HG03354 (cell line): ENCODE data around the gene ITPA.
"Not testable (repeated sequence)": the region's sequence is repeated elsewhere in the genome, so short reads cannot be mapped to it uniquely, and the experiment has no call there.

Experiments
- ATAC-seq: cut with Tn5 transposase; IDR thresholded peaks from one replicate; pipeline ENCODE4 v1.9.1; 2021; ENCODE audit warnings: mild to moderate bottlenecking; ENCODE audit not compliant: unreplicated experiment, poor library complexity, severe bottlenecking

ITPA gene

GRCh38 chr20:3195590-3196237 is 13.6 kb upstream of the ITPA start:
- ATAC-seq = no peak

- ATAC-seq = no peak
These were observed 10.1 kb upstream of the ITPA start for GRCh38 chr20:3199206-3199605.

DNA sequence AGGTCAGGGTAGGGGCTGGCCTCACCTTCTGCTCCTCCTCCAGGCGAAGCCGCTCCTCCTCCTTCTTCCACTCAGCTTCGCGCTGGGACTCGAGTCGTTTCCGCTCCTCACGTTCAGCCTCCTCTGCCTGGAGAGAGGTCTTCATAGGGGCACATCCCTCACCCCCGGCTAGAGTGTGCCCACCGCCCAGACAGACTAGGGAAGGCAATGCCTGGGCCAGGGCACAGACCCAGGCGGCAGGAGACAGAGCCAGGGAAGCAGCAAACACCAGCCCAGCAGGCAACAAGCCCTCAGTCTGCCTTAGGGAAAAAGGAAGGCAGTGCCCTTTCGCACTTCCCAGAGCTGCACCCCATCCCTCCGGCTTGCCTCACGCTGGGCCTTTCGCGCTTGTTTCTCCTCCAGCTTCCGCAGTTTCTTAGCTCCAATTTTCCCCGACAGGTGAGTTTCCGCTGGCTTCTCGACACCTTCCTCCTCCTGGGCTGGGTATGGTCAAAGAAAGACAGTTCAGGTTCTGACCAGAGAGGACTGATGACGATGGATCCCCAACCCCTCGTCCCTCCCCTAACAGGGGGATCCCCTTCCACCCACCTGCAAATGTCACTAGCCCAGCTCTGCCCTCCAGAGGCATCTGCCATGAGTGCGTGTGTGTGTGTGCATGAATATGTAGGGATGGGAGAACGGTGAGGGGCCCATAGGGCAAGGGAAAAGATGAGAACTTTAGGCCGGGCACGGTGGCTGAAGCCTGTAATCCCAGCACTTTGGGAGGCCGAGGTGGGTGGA is 9.1 kb upstream of the ITPA start:
- no peak for ATAC-seq

DNA sequence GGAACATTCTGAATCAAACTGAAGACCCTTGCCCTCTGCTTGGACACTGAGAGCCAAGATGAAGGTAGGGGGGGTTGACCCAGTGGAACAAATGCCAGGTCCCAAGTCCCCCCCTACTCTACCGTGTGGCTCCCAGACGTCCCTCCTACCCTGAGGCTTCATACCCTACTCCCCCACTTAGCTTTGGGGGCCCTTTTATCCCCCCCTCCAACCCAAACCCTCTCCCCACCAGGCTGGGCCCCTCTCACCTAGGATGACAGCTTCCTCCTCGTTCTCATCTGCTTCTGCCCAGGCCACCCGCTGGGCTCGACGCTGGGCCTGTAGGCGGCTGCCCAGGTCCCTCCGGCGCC is 6.4 kb upstream of the ITPA start:
- no peak for ATAC-seq

DNA sequence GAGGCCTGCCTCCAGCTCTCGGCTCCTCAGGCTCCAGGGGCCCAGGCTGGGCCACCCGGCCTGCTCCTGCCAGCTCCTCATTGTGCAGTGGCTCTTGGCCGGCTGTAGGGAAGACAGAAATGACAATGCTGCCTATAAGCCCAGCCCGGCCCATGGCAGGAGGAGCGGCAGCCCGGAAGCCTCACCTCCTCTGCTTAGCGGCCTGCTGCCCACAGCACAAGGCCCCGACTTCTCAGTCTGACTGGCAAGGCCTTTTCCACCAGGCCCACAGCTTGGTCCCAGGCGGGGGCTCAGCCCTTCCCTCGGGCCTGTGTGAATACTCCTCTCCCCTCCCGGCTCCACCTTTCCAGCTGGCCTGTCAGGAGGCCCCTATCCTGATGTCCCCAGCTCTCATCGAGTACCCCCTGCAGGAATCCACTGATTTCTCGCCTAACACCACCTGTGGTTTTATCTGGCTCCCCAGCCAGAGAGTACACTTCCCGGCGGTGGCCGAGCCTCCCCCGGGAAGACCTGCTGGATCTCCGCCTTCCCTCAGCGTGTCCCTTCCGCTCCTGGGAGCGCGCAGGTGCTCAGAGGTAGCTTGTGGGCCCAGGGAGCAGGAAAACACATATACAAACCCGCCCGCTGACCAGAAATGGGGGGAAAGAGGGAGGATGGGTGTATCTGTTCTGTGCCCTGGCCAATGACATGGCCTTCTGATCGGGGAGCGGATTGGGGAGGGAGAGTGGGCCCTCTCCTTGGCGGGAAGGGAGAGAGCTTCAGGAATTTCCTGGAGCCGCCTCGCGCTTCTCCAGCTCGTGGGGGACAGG is 5.8 kb upstream of the ITPA start:
- ATAC-seq = peak; percentile 21

DNA sequence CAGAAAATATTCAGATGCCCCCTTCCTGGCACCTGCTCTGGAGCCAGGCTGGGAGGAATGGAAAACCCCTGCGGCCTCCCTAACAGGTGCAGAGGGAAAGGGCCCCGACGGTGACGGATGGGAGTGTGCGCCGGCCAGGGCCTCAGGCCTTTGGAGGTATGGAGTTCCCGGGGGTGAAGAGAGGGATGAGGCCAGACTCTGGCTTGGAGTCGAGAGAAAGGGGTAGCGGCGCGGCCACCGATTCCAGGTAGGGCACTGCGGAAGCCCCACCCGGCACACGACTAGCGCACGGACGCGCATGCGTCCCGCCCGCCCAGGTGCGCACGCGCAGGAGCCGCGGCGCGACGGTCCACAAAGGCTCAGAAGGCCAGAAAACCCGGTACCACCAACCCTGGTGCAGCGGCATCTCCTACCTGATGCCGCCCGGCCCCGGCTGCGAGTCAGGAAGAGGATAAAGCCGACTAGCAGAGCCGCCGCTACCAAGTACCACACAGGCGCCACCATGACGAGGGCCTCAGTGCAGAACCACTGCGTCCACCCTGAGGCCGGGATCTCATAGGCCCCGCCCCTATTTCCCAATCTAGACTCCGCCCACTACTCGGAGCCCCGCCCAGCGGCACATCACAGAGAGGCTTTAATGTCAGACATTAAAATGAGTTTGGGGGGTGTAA is 5.0 kb upstream of the ITPA start, which contains the start of gene DDRGK1:
TSS of gene DDRGK1 (minus strand) at position 559 of the 671 bp plus-strand sequence. CDS start at position 504, 55 bp downstream.
- peak; percentile 83 for ATAC-seq

DNA sequence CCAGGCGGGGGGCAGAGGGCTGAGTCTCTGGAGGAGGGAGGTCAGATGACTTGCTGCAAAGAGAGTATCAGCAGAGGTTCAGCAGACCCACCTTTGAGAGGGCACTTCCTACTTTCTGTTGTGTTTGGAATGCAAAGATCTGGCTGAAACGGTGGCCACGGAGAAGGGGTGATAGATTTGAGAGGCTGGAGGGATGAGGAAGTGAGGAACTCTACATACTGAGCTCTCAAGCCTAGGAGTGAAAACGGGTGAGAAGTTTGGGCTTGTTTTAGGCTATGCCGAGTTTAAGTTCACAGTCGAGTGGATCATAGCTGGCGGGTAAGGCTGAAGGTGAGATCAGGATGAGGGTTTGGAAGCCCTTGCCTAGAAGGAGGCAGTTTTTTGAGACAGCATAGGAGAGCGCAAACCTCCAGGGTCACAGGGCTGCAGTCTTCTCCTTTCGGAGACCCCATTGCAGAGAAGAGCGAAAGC is 477 bp upstream of the ITPA start:
- no peak for ATAC-seq

- peak; percentile 24 for ATAC-seq
These were observed 634 bp downstream of the ITPA start for GRCh38 chr20:3209946-3210317.

- ATAC-seq = no peak
These were observed 1.0 kb downstream of the ITPA start for GRCh38 chr20:3210346-3210745.

GRCh38 chr20:3213226-3213625 is 3.9 kb downstream of the ITPA start:
- ATAC-seq = no peak

GRCh38 chr20:3215359-3215917 is 6.1 kb downstream of the ITPA start:
- not testable (repeated sequence) for ATAC-seq

DNA sequence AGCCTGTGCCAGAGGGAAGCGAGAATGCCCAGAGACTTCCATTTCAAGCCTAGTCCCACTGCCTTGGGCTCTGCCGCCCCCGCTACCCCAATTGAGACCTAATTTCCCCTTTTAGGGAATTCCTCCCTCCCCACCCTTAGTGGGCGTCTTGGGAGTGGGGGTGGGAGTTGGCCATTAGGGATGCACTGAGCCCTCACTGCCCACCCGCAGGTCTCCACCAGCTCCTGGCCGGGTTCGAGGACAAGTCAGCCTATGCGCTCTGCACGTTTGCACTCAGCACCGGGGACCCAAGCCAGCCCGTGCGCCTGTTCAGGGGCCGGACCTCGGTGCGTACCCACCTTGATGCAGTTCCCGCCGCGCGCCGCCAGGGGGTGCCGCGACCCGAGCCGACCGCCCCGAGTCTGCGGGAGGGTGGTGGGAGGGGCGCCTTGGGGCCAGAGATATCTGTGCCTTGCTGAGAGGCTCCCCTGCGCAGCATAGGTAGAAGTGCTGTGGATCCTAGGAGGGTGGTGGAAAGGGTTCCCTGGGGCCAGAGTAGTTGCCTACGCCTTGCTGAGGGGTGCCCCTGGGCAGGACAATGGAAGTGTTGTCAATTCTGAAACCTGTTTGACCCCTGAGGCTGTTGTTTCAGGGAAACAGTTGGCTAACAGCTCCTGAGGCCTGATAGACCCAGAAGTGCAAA is 9.2 kb downstream of the ITPA start:
- ATAC-seq = peak; percentile 66

DNA sequence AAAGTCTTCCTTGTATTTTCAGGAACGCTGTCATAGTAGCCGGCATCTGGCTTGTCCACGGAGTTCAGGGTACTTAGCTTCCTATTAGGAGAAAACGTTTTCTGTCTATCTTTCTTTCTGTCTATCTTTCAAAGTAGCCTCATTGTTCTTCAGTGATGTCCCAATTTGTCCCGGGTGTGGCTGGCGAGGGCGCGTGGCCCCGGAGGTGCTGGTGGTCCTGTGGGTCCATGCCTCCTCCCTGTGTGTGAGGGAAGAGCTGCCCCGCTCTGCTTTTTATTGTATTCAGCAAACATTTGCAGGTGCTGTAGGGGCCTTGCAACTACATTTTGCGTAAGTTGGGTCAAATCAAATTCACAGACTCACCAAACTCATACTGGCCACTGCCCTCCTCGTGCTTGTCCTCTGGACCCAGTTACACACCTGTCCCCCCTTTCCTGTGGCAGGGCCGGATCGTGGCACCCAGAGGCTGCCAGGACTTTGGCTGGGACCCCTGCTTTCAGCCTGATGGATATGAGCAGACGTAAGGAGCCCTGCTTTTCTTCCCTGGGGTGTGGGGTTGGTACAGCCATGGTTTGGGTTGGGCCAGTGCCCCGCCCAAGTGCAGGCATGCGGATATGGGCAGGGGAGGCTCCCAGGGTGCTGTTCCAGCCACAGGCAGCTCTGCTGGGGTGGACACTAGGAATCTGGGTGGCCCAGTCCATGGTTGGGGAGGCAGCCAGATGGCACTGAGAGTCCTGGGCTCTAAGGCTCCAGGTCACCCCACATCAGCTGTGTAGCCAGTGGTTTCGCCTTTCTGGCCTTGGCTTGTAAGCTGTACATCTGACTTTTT is 12.3 kb downstream of the ITPA start:
- no peak for ATAC-seq

GRCh38 chr20:3222635-3223600 is 13.6 kb downstream of the ITPA start:
- ATAC-seq = peak; percentile 79

DNA sequence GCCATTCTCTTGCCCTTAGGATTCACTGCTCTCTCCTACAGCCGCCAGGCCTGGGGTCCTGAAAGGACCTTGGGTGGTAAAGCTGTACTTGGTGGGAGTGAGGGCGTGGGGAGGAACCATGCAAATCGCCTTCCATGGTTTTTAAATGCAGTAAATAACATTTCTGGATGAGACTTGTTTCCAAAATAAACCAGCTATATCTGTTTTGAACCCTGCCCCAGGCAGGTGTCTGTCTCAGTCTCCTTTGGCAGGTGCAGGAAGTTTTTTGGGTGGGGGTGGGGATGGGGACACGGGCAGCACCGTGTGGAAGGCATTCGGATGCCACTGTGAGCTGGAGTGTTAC is 14.3 kb downstream of the ITPA start:
- ATAC-seq = no peak

DNA sequence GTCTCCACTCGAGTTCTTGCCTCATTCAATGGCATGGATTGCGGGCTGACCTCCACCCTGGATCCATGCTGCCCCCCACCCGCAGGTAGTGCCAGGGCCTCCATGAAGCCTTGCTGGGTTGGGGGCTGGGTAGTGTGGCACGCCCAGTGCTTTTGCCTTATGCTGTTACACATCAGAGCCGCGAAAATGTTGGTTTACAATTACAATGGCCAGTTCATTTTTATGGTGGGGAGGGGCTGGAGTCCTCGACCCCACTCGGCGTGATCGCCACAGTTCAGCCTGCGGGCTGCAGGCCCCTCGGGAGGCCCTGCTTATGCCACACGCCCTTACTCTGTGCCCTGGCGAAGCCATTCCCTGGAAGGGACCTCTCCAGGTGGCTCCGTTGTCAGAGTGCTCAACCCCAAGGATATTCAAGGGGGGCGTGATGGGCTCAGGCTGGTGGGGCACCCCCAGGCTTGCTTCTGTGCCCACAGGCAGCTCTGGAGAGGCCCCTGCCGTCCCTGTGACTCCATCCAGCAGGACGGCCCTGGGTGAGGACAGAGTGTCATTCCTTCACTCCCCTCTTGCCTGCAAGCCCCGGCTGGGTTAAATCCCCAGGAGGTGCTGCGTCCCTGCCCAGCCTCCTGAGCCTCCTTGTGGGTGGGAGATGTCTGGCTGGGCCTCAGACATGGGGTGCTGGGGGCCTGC is 14.8 kb downstream of the ITPA start:
- ATAC-seq = no peak
